GM03348 (cell line): ENCODE data around the gene GPR179.
A peak's percentile ranks its signal among the peaks of the same experiment; 100 is the strongest.
"Not testable (repeated sequence)": the region's sequence is repeated elsewhere in the genome, so short reads cannot be mapped to it uniquely, and the experiment has no call there.

Experiments
- DNase-seq: peaks from one replicate; pipeline ENCODE4 v3.0.0; 2012; ENCODE audit warnings: low spot score

Gene GPR179

GRCh38 chr17:38322156-38322779 is 21.5 kb downstream of the GPR179 start:
- peak; percentile 85 for DNase-seq

GRCh38 chr17:38320482-38320881 is 23.3 kb downstream of the GPR179 start:
- DNase-seq = no peak

GRCh38 chr17:38317081-38317480 is 26.7 kb downstream of the GPR179 start:
- no peak for DNase-seq

- no peak for DNase-seq
Observed at GRCh38 chr17:38315497-38315896, 28.3 kb downstream of the GPR179 start.

- DNase-seq = peak; percentile 98
Observed at GRCh38 chr17:38296834-38297517, 46.8 kb downstream of the GPR179 start, which contains the start of gene MRPL45. TSS of gene MRPL45 (plus strand) at chr17:38297168. CDS start at chr17:38297184, 16 bp downstream.

GRCh38 chr17:38295602-38296365 is 48.0 kb downstream of the GPR179 start:
- not testable (repeated sequence) for DNase-seq

GRCh38 chr17:38289760-38290159 is 54.0 kb downstream of the GPR179 start:
- DNase-seq = not testable (repeated sequence)

GRCh38 chr17:38288217-38288827 is 55.4 kb downstream of the GPR179 start:
- not testable (repeated sequence) for DNase-seq

GRCh38 chr17:38286501-38287091 is 57.2 kb downstream of the GPR179 start:
- not testable (repeated sequence) for DNase-seq

GRCh38 chr17:38285994-38286393 is 57.8 kb downstream of the GPR179 start:
- not testable (repeated sequence) for DNase-seq
